AML-193 (cell line): ENCODE results near the gene RBM23.

Experiments used
- DNase-seq, 2 experiments: peaks; one replicate each; lab custom pipeline; 2025; lab: John Stamatoyannopoulos, UW

The RBM23 gene

DNA sequence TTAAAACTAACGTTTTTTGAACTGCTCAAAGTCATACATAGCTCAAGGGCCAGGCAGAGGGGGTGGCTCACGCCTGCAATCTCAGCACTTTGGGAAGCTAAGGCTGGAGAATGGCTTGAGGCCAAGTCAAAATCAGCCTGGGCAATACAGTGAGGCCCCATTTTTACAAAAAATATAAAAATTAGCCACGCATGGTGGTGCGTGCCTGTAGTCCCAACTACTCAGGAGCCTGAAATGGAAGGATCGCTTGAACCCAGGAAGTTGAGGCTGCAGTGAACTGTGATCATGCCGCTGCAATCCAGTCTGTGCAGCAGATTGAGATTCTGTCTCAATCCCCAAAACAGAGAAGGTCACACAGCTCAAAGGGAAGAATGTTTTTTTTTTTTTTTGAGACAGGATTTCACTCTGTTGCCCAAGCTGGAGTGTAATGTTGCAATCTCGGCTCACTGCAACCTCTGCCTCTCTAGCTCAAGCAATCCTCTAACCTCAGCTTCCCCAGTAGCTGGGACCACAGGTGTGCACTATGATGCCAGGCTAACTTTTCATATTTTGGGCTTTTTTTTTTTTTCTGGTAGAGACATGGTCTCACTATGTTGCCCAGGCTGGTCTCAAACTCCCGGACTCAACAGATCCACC is 2.9 kb downstream of the RBM23 start:
- DNase-seq: peak; percentile 83 to 84

DNA sequence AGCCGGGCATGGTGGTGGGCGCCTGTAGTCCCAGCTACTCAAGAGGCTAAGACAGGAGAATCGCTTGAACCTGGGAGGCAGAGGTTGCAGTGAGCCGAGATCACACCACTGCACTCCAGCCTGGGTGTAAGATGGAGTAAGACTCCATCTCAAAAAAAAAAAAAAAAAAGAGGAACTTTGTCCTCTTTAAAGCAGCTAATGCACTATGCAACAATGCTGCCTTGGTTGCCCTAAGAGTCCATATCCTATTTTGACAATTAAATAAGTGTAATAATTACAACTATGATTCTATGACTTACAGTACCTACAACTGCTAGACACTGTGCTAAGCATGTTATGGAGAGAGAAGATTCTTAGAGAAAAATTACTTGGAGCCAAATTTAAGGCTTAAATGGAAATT is 4.1 kb downstream of the RBM23 start:
- DNase-seq: peak in 1 of 2 experiments; percentile 36

DNA sequence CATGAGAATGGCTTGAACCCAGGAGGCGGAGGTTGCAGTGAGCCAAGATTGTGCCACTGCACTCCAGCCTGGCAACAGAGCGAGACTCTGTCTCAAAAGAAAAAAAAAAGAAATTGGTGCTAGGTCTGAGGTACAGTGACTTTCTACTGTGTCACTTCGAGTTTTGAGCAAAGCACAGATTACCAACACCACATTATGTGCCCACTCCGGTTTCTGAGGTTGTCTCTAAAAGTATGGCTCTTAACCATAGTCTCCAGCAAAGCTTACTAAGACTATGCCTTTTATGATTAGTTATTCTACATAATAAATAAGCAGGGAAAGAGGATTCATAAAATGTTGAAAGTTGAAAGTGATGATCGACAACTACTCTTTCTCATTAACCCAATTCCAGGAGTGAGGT is 8.0 kb downstream of the RBM23 start:
- DNase-seq: no peak

DNA sequence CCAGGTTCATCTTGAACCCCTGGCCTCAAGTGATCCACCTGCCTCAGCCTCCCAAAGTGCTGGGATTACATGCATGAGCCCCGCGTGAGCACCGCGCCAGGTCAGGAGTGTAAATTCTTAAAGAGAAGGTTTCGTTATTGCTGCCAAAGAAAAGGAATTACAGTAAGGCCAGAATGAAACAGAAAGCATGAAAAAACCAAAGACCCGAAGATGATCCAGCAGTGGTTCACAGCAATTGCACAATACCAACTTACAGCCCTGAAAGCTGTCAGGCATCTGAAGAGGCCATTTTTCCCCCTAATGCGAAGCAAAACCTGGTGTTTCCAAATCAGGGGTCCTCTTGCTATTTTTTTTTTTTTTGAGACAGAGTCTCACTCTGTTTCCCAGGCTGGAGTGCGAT is 10.3 kb downstream of the RBM23 start:
- DNase-seq: no peak

DNA sequence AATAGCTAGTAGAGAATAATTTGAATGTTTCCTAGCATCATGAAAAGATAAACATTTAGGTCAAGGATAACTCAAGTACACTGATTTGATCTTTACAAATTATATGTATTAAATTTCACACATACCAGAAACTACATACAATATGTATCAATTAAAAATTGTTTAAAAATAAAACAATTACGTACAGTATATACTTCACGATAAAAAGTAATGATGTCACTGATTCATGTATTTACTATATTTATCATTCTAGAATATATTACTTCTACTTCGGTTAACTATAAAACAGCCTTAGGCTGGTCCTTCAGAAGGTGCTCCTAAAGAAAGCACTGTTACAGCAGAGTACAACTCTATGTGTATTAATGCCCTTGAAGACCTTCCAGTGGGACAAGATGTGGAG is 11.5 kb downstream of the RBM23 start:
- DNase-seq: no peak

DNA sequence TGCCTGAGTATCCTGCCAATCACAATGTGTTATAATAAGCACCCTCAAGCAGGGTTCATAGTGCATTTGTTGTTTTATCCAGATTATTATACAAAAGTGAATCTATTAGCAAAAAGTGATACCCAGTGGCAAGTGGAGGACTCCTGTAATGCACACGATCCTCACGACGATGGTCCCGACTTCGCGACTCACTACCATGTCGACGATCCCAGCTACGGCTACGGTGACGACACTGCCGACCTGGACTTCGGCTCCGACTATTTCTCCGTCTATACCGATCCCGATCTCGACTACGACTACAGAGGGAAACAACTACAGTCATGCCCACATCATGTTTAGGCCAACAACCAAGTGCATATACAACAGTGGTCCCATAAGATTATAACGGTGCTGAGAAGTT is 12.9 kb downstream of the RBM23 start:
- DNase-seq: no peak

DNA sequence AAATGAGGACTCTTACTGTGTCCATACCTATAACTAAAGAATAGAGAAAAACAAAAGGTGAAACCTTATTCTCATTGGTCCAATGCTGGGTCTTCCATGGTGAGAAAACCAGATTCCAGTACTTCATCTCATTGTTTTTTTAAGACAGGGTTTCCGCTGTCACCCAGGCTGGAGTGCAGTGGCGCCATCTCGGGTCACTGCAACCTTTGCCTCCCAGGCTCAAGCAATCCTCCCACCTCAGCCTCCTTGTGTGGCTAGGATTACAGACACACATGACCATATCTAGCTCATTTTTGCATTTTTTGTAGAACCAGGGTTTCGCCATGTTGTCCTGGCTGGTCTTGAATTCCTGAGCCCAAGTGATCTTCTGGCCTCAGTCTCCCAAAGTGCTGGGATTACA is 13.3 kb downstream of the RBM23 start:
- DNase-seq: no peak

DNA sequence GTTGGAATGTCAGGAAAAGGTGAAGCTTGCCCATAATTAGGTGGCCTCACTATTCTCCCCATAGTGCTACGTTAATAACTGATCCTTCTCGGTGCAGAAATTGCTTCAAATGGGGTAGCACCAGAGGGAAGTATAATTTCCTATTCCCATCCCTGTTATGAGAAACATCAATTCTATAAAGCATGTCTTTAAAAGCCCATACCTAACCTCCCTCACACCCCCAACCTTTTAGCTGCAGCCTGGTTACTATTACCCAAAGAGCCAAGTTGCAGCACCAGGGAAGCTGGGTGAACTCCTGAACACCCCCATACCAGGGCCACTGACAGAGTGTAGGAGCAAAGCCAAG is 15.2 kb downstream of the RBM23 start:
- DNase-seq: no peak

DNA sequence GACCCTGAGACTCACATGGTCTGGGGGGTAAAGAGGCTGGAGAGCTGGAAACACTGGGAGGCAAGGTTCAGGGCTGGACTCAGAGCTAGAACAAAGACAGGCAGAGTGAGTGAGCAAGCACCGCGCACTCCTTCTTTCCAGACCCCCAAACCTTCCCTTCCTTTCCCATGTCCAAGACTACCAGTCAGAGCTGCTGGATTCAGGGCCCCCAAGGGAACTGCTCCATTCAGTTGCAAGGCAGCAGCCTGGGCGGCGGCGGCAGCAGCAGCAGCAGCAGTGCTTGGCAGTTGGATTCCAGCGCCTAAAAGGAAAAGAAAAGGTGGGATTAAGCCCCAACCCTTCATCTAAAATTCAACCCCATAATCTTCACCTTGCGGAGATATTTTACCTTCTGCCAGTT is 17.1 kb downstream of the RBM23 start:
- no peak for DNase-seq

DNA sequence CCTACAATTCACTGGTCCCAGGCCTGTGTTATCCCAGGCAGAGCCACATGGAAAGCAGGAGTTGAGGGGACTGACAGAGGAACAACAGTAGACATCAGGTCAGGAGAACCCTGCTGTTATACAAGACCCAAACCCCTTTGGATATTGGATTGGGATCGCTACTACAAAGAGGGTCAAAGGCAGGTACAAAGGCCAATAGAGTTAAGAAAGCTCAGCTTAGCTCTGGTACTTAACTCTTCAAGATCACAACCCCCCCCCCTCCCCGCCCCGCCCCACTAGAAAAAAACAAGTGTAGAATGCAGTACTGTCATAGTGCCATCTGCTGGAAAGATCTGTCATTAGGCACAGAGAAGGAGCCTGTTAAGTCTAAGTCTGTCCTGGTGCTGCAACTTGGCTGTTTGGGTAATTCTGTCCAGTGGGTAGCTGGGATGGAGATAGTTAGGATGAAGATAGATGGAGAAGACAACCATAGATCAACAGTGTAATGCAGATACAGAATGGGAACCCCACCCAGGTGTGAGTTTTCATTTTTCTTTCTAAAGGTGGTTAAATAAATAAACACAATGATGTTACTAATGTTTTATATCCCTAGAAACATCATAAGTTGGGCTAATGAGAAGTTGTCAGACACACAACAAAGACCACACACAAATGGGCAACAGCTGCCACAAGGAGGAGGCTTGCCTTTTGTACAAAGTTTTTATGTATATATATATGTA is 18.7 kb downstream of the RBM23 start:
- DNase-seq: peak; percentile 73 to 78

DNA sequence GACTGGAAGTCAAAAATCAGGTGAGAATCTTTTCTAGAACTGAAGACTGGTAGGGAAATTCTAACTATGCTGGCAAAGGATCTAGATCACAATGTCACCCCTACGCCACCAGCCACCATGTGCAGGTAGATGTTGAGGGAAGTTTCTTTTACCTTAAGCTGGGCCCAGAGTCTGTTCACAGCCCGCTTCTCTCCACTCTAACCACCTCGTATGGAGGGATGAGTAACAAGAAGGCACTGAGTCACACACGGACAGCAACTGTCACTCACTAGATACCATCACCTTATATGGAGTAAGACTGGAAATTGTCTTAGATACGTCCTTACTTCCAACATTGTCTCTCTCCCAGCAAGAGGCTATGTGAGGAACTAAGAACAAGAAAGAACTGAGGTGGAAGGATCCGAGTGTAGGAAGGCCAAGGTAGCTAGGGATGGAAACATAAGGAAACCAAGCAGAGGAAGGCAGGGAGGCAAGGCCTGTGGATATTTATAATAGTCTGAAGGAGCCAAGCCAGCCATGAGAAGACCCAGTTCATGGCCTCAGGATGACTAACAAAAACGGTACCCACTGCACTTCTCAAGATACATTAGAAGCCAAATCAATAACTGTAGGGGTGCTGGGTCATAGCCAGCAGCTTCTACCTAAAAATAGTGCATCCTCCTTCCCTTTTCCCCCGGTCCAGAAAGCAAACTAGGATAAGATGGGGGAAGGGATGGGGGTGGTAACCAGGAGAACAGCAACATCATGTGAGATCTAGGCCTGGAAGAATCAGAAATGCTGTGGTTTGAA is 20.5 kb downstream of the RBM23 start:
- no peak for DNase-seq

DNA sequence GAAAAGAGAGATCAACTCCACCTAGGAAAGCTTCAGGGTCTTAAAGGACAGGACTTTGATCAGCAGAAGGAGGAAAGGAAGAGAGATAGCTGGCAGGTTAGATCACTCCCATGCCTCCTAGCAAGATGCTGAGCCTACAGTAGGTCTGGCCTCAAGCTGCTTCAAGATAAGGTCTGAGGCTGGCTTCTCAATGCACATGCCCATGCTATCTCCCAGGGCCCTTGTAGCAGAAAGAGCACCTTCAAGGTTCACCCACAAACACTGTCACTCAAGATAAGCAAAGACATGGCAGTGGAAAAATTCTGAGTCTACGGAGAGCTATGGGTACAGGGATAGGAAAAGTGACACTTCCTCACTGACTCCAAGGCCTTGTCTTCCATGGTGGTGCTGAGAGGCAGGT is 21.6 kb downstream of the RBM23 start:
- no peak for DNase-seq

DNA sequence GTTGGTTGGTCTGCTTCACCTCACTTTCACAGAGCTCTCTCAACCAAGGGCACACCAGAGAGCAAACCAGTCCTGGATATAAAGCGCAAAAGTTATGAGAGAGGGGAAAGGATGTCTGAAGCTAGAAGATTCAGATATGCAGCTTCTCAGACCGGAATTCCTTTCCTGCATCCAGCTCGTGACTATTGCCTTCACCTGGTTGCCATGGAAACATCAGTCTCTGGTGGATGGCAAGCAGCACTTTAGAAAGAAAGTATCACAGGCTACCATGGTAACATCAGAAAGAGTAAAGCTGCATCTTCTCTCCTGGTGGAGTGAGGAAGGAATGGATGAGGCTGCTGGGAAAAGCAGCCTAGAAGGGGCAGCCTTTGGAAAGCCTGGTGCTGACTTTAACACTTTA is 22.2 kb downstream of the RBM23 start:
- DNase-seq: no peak

DNA sequence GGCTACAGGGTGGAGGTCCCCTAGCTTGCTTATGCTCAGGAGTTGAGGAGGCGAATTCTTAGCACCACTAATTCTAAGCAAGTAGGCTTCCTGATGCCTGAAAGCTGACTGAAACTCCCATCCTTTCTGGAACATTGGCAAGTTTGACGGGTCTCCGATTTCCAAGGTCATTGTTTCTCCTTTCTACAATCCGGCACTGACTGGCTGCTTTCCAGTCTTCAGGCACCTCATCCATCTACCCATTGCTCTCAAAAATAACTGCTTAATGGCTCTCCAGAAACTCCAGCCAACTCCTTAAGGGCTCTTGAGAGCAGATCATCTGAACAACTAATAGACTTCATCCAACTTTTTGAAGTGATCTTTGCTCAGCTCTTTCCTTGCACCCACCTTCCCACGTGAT is 22.6 kb downstream of the RBM23 start:
- DNase-seq: no peak

DNA sequence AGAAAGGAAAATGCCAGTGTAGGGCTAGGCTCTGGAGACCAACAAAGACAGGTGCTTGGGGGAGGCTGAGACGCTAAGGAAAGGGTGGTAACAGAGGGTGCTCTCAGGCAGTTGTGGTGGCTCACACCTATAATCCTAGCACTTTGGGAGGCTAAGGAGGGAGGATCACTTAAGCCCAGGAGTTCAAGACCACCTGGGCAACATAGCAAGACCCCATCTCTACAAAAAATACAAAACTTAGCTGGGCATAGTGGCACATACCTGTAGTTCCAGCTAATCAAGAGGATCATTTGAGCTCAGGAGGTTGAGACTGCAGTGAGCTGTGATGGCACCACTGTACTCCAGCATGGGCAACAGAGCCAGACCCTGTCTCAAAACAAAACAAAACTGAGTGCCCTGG is 23.5 kb downstream of the RBM23 start:
- DNase-seq: no peak

DNA sequence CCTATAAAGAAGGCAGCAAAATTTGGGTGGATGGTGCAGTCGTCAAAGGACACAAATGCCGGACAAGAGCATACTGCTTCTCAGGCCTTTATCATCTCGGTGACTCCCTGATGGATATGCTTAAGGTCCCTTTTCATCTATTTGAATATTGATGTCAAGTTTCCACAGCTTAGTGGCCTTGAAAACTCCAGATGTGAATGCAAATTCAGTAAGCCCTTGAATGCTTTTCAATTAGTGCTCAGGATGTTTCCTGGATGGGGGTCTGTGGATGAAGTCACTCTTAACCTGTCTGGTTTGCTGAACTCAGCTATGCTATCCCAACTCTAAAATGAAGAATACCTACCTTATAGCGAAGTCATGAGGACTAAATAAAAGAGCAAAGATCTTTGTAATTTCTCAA is 25.2 kb downstream of the RBM23 start:
- no peak for DNase-seq

DNA sequence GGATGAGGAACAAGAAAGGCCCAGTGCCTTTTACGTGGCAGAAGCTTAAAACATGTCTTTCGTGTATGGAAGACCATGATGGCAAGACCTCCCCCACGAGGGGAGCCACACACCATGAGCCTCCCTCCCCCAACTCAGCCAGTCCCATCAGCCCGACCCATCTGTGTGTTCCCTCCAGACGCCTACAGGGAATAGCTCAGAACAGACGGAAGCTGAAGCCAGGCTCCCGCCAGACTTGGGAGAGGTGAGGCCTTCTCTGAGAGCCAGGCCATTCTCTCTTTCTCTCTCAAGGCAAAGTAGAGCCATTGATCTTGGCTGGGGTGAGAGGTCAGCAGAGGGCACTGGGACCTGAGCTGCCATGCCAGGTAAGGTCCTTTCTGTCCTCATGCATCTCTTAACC is 26.5 kb downstream of the RBM23 start:
- no peak for DNase-seq

DNA sequence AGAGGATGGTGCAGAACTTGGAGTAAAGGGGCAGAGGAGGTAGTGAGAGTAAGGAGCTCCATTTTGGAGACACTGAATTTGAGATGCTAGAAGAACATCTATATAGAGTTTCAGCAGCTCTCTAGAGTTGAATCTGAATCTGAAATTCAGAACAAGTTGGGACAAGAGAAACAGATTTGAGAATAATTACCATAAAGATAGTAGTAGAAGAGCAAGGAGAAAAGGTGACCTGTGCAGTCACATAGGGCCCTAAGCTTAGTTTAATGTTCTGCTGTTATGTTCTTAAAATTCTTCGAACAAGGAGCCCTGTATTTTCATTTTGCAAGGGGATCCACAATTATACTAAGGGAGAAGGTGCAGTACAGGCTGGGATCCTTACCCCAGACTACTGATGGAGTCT is 28.5 kb downstream of the RBM23 start:
- no peak for DNase-seq

DNA sequence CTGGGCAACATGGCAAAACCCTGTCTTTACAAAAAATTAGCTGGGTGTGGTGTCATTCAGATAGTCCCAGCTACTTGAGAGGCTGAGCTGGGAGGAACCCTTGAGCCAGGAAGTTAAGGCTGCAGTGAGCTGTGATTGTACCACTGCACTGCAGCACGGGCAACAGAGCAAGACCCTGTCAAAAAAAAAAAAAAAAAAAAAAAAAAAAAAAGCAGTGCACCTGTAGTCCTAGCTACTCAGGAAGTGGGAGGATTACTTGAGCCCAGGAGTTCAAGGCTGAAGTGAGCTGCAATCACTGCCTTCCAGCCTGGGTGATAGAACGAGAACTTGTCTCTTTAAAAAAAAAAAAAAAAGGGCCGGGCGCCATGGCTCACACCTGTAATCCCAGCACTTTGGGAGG is 30.3 kb downstream of the RBM23 start:
- DNase-seq: no peak

DNA sequence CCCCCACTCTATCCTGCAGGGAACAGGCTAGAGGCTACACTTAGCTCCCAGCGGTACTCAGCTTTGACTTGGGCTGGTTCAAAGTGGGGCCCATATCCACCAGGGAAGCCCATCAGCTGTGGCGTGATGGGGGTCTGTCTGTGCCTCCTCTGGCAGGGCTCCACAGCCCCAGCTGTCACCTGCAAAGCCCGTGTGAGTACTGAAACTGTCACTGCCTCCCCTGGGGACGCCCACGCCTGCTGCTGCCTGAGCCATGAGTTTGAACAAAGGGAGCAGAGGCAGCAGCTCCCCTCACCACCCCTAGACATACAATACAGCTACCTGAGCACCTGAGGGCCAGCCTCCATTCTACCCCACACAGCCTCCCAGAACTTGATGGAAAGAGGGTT is 31.0 kb downstream of the RBM23 start:
- DNase-seq: no peak

DNA sequence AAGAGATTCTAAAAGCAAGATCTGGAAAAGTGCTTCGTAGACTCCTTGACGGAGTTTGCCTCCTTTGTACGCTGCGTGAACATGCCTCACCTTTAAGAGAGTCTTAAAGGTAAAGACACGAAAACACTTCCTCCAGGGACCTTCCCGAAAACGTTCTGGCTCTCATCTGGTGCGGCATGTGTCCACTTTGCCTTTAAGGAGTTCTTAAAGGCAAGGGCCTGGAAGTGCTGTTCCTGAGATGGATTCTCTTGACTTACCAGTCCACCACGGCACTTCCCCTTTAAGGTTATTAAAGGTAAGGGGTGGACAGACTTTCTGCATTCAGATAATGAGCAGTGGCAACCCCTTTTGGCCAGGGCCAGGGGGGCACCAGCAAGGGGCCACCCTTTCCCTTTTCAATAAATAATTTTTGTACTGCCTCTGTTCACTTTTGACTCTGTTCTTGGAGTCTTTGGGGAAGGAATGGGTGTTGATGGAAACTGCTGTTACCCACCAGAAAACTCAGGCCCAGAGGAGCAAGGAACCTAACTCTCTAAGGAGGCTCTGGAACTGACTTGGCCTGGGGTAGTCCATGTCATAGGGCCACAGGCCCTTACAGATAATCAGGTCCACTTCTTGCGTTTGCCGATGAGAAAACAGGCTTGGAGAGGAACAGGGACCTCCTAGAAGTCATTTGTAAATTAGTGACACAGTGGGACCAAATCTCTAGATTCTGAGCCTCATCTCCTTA is 31.5 kb downstream of the RBM23 start:
- DNase-seq: no peak

DNA sequence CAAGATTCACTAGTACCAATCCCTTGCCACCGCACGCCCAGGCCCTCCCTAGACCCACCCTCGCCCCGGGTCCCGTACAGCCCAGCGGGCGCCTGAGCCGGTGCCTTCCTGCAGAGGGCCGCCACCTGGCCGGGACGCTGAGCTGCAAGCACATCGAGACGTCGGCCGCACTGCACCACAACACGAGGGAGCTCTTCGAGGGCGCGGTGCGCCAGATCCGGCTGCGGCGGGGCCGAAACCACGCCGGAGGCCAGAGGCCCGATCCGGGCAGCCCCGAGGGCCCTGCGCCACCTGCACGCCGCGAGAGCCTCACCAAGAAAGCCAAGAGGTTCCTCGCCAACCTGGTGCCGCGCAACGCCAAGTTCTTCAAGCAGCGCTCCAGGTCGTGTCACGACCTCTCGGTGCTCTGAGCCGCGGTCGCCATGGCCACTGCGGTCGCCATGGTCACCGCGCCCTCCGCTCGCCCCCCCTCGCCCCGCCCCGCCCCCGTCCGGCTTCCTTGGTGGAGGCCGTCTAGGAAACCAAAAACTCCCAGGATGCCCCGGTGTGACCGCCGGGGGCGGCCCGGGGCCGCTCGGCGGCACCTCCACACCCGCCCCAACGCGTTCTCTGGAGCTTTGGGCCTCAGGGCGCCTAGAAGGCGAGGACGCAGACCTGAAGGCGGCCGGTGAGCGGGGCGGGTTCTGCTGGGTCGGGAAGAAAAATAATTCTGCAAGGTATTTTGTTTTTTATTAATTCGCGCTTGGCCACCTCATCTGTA is 32.3 kb downstream of the RBM23 start:
- no peak for DNase-seq
